CD14-positive monocyte (primary cell): ENCODE results near the gene RXRG. TPM values are rescaled to one million over a fixed set of nuclear protein-coding genes. Genes with fewer than 3 reads are reported as not detected.

ENCODE experiments used
- DNase-seq, 3 donors: peaks; one replicate each; pipeline ENCODE4 v3.0.0-alpha.2; 2011 to 2022
- H2AFZ ChIP-seq: 2 replicates; pipeline ENCODE4 v1.6.0; 2012; ENCODE audit warnings: mild to moderate bottlenecking, low read depth, low read length, inconsistent platforms; ENCODE audit not compliant: insufficient read depth, poor library complexity, severe bottlenecking
- H3K27ac ChIP-seq, 2 donors: 1 replicate in 1 of 2; 2 replicates in 1 of 2; pipeline ENCODE4 v1.5.1; 2012 to 2013; ENCODE audit warnings: low read length in 2 of 2, control low read depth in 1 of 2, inconsistent platforms in 1 of 2, low read depth in 1 of 2, mild to moderate bottlenecking in 1 of 2
- H3K27me3 ChIP-seq, 2 donors: one replicate each; pipeline versions ENCODE4 v1.6.0 to v1.6.1; 2011 to 2013; ENCODE audit warnings: low read length in 2 of 2; ENCODE audit not compliant: control insufficient read depth in 2 of 2, insufficient read depth in 2 of 2
- H3K36me3 ChIP-seq, 2 donors: replicated peaks in 1 of 2; 1 replicate in 1 of 2; 2 replicates in 1 of 2; pipeline versions ENCODE4 v1.5.1 to v1.6.1; 2012 to 2013; ENCODE audit warnings: low read length in 2 of 2, control low read depth in 1 of 2, inconsistent platforms in 1 of 2, mild to moderate bottlenecking in 1 of 2; ENCODE audit not compliant: insufficient read depth in 2 of 2, control insufficient read depth in 1 of 2
- H3K4me1 ChIP-seq, 2 donors: 1 replicate in 1 of 2; 2 replicates in 1 of 2; pipeline versions ENCODE4 v1.5.1 to v1.6.1; 2012 to 2013; ENCODE audit warnings: low read length in 2 of 2, control low read depth in 1 of 2, inconsistent platforms in 1 of 2, mild to moderate bottlenecking in 1 of 2, moderate library complexity in 1 of 2; ENCODE audit not compliant: insufficient read depth in 2 of 2, control insufficient read depth in 1 of 2
- H3K4me2 ChIP-seq: replicated peaks from 2 replicates; pipeline ENCODE3; 2012; ENCODE audit warnings: low read length, moderate library complexity, mild to moderate bottlenecking; ENCODE audit not compliant: poor library complexity, severe bottlenecking; ENCODE audit errors: extremely low read depth
- H3K4me3 ChIP-seq, 3 experiments: fragments of 200-600 bp in 1 of 3; sonication (generic) in 1 of 3; replicated peaks in 1 of 3; 1 replicate in 2 of 3; 2 replicates in 1 of 3; pipeline ENCODE4 v1.5.1; 2011 to 2013; ENCODE audit warnings: low read length in 3 of 3, mild to moderate bottlenecking in 3 of 3, control low read depth in 2 of 3, low read depth in 2 of 3, inconsistent platforms in 1 of 3, moderate library complexity in 1 of 3
- H3K79me2 ChIP-seq: 2 replicates; pipeline ENCODE4 v1.6.0; 2012; ENCODE audit warnings: mild to moderate bottlenecking, control low read depth, inconsistent platforms, low read length, moderate library complexity; ENCODE audit not compliant: insufficient read depth
- H3K9ac ChIP-seq: 2 replicates; pipeline ENCODE4 v1.6.0; 2017; ENCODE audit warnings: low read length, mild to moderate bottlenecking; ENCODE audit not compliant: insufficient read depth, poor library complexity, severe bottlenecking
- H3K9me3 ChIP-seq, 2 donors: replicated peaks in 1 of 2; 1 replicate in 1 of 2; 2 replicates in 1 of 2; pipeline versions ENCODE4 v1.5.1 to v1.6.1; 2012 to 2013; ENCODE audit warnings: low read length in 2 of 2, control low read depth in 1 of 2; ENCODE audit not compliant: control insufficient read depth in 1 of 2, insufficient read depth in 1 of 2
- H4K20me1 ChIP-seq: 2 replicates; pipeline ENCODE4 v1.6.0; 2012; ENCODE audit warnings: mild to moderate bottlenecking, low read length, control low read depth, moderate library complexity; ENCODE audit not compliant: insufficient read depth
- H3K27ac Mint-ChIP-seq, 7 donors: one replicate each; pipeline ENCODE4 v1.8.0; 2020; ENCODE audit warnings: mild to moderate bottlenecking in 7 of 7, mixed read lengths in 7 of 7, moderate library complexity in 6 of 7, inconsistent platforms in 2 of 7
- H3K27me3 Mint-ChIP-seq, 3 donors: one replicate each; pipeline ENCODE4 v1.8.0; 2021 to 2022; ENCODE audit warnings: low read depth in 3 of 3, mild to moderate bottlenecking in 3 of 3, mixed read lengths in 3 of 3, moderate library complexity in 3 of 3, inconsistent platforms in 1 of 3
- H3K36me3 Mint-ChIP-seq, 2 donors: one replicate each; pipeline ENCODE4 v1.8.0; 2020; ENCODE audit warnings: mixed read lengths in 2 of 2, inconsistent platforms in 1 of 2, mild to moderate bottlenecking in 1 of 2
- H3K4me1 Mint-ChIP-seq: one replicate; pipeline ENCODE4 v1.8.0; 2020; ENCODE audit warnings: mild to moderate bottlenecking, mixed read lengths
- H3K4me3 Mint-ChIP-seq, 2 donors: one replicate each; pipeline ENCODE4 v1.8.0; 2020; ENCODE audit warnings: mild to moderate bottlenecking in 2 of 2, mixed read lengths in 2 of 2, moderate library complexity in 1 of 2
- H3K9me3 Mint-ChIP-seq, 7 donors: one replicate each; pipeline ENCODE4 v1.8.0; 2020 to 2022; ENCODE audit warnings: mixed read lengths in 7 of 7, mild to moderate bottlenecking in 6 of 7, moderate library complexity in 6 of 7, inconsistent platforms in 2 of 7
- CTCF ChIP-seq: fragments of 200-600 bp; IDR thresholded peaks from one replicate; pipeline ENCODE4 v1.8.0; 2022; ENCODE audit warnings: antibody characterized with exemption, mild to moderate bottlenecking
- WGBS: methylation state at CpG from one replicate; pipeline ENCODE4 v1.1.5; 2013; ENCODE audit warnings: missing lambda C conversion rate; ENCODE audit not compliant: insufficient coverage; 5-methylcytosine and 5-hydroxymethylcytosine counted together
- intact Hi-C, 2 donors: fragments of 100-400 bp; cut with micrococcal nuclease; formaldehyde crosslinking; loops; one replicate each; pipeline versions ENCODE4 v1.15.0 to v1.15.1; 2023
- polyA plus RNA-seq, 3 donors: library from polyadenylated mRNA; depleted of rRNA in 1 of 3; unstranded in 2 of 3; stranded (reverse) in 1 of 3; fragments of 300-500 nt in 2 of 3; fragments of >200 nt in 1 of 3; fragmentation: Illumina TruSeq in 2 of 3; gene quantifications; 1 replicate in 2 of 3; 2 replicates in 1 of 3; pipeline ENCODE4 v1.2.3, GENCODE V29; 2012 to 2021

The RXRG gene
- polyA plus RNA-seq, 3 donors = not detected

- Histone ChIP-seq H3K27me3 (peaks cover 0 to 2% of the 10 kb centered on the region in 2 donors), H3K9me3 (no peaks in the 10 kb centered on the region), H3K4me2 (no peak overlapping the region), H3K79me2 (no peaks in the 10 kb centered on the region), H3K27ac (no peak overlapping the region), H3K36me3 (no peaks in the 10 kb centered on the region), H3K9ac (no peak overlapping the region), H3K4me1 (no peaks in the 10 kb centered on the region), H3K4me3 (no peak overlapping the region), H4K20me1 (no peaks in the 10 kb centered on the region), H2AFZ (no peak overlapping the region)
- intact Hi-C loops = no loop called here
- Mint-ChIP-seq H3K4me3 (no peak overlapping the region), H3K27me3 (peaks cover 4 to 12% (median 12%) of the 10 kb centered on the region in 3 donors), H3K36me3 (no peaks in the 10 kb centered on the region), H3K9me3 (no peaks in the 10 kb centered on the region), H3K27ac (no peak overlapping the region), H3K4me1 (no peaks in the 10 kb centered on the region)
- TF ChIP-seq CTCF = no peak
- 65% methylated on average over 3 of the region's 5 CpGs for WGBS
- no peak for DNase-seq
These were observed 45.2 kb upstream of the RXRG start for GRCh38 chr1:165490175-165490574.

GRCh38 chr1:165487921-165488320 is 43.0 kb upstream of the RXRG start:
- no peak overlapping the region for H3K4me3 Mint-ChIP-seq
- H3K9me3 Mint-ChIP-seq = peaks cover 0 to 2% (median 0%) of the 10 kb centered on the region in 7 donors
- Histone ChIP-seq H3K4me2 (no peak overlapping the region), H3K27me3 (no peaks in the 10 kb centered on the region), H3K36me3 (no peaks in the 10 kb centered on the region), H3K9me3 (no peaks in the 10 kb centered on the region), H2AFZ (no peak overlapping the region), H3K4me3 (no peak overlapping the region), H3K79me2 (no peaks in the 10 kb centered on the region), H3K4me1 (no peaks in the 10 kb centered on the region), H3K9ac (no peak overlapping the region), H3K27ac (no peak overlapping the region), H4K20me1 (no peaks in the 10 kb centered on the region)
- no peaks in the 10 kb centered on the region for H3K4me1 Mint-ChIP-seq
- no peak overlapping the region for H3K27ac Mint-ChIP-seq
- intact Hi-C loops = no loop called here
- TF ChIP-seq CTCF = no peak
- H3K36me3 Mint-ChIP-seq = no peaks in the 10 kb centered on the region
- WGBS = no CpG with 5 or more reads among the region's 1 CpG
- H3K27me3 Mint-ChIP-seq = peaks cover 2 to 16% (median 12%) of the 10 kb centered on the region in 3 donors
- DNase-seq = no peak
